HepG2 (cell line): Measurements from ENCODE around the gene VAMP2. TPM values are rescaled to one million over a fixed set of nuclear protein-coding genes. Genes with fewer than 3 reads are reported as not detected.

Source experiments
- ATF7 ChIP-seq, 2 experiments: fragments of 450-650 bp in 1 of 2; sonication (generic) in 1 of 2; formaldehyde crosslinking in 1 of 2; IDR thresholded peaks; 2 replicates each; pipeline versions ENCODE4 v1.4.0 to v1.6.1; 2016 to 2020; ENCODE audit warnings: antibody characterized with exemption in 1 of 2, mild to moderate bottlenecking in 1 of 2, missing genetic modification reagents in 1 of 2
- CBX1 ChIP-seq: IDR thresholded peaks from one replicate; pipeline ENCODE4 v1.6.1; 2016; ENCODE audit warnings: antibody characterized with exemption, low read depth
- CHD2 ChIP-seq: IDR thresholded peaks from 2 replicates; pipeline ENCODE4 v1.6.1; 2011; ENCODE audit warnings: low read depth, low read length, improper control_type of control experiment
- GPN1 ChIP-seq: sonication (generic); formaldehyde crosslinking; IDR thresholded peaks from 2 replicates; pipeline ENCODE4 v1.5.1; 2020; ENCODE audit warnings: missing genetic modification reagents, borderline replicate concordance
- NFKBIZ ChIP-seq: IDR thresholded peaks from 2 replicates; pipeline ENCODE4 v1.6.1; 2018; ENCODE audit warnings: missing genetic modification reagents, missing compliant biosample characterization
- NFRKB ChIP-seq: fragments of 450-650 bp; IDR thresholded peaks from 2 replicates; pipeline ENCODE4 v1.6.1; 2017
- PHB2 ChIP-seq: fragments of 450-650 bp; IDR thresholded peaks from 2 replicates; pipeline ENCODE4 v1.6.1; 2018; ENCODE audit not compliant: partially characterized antibody
- POLR2A ChIP-seq, 2 experiments: IDR thresholded peaks; 2 replicates each; pipeline ENCODE4 v1.6.1; 2011; ENCODE audit warnings: low read depth in 2 of 2, low read length in 2 of 2, mild to moderate bottlenecking in 1 of 2, moderate library complexity in 1 of 2; ENCODE audit not compliant: insufficient read depth in 1 of 2
- RFXAP ChIP-seq: sonication (generic); formaldehyde crosslinking; IDR thresholded peaks from 2 replicates; pipeline ENCODE4 v1.4.0; 2020; ENCODE audit warnings: missing genetic modification reagents, borderline replicate concordance
- SALL2 ChIP-seq: sonication (generic); formaldehyde crosslinking; IDR thresholded peaks from 2 replicates; pipeline ENCODE4 v1.8.1; 2023; ENCODE audit warnings: mild to moderate bottlenecking, missing genetic modification reagents, inconsistent platforms
- SOX6 ChIP-seq, 2 experiments: fragments of 450-650 bp in 1 of 2; sonication (generic) in 1 of 2; formaldehyde crosslinking in 1 of 2; IDR thresholded peaks; 2 replicates each; pipeline versions ENCODE4 v1.4.0 to v1.6.1; 2017 to 2020; ENCODE audit warnings: antibody characterized with exemption in 1 of 2, mild to moderate bottlenecking in 1 of 2, missing genetic modification reagents in 1 of 2
- SP140L ChIP-seq: sonication (generic); formaldehyde crosslinking; IDR thresholded peaks from 2 replicates; pipeline ENCODE4 v1.4.0; 2020; ENCODE audit warnings: missing genetic modification reagents, borderline replicate concordance
- SP2 ChIP-seq: sonication (generic); formaldehyde crosslinking; IDR thresholded peaks from 2 replicates; pipeline ENCODE4 v1.5.1; 2020; ENCODE audit warnings: mild to moderate bottlenecking, missing genetic modification reagents
- STAT5B ChIP-seq: sonication (generic); formaldehyde crosslinking; IDR thresholded peaks from 2 replicates; pipeline ENCODE4 v1.4.0; 2020; ENCODE audit warnings: missing genetic modification reagents
- ZBTB21 ChIP-seq: sonication (generic); formaldehyde crosslinking; IDR thresholded peaks from 2 replicates; pipeline ENCODE4 v1.4.0; 2020; ENCODE audit warnings: missing genetic modification reagents
- ZBTB38 ChIP-seq: sonication (generic); formaldehyde crosslinking; IDR thresholded peaks from 2 replicates; pipeline ENCODE4 v1.5.1; 2020; ENCODE audit warnings: mild to moderate bottlenecking, missing genetic modification reagents
- ZNF10 ChIP-seq: sonication (generic); formaldehyde crosslinking; IDR thresholded peaks from 2 replicates; pipeline ENCODE4 v1.4.0; 2020; ENCODE audit warnings: mild to moderate bottlenecking, low read depth, missing genetic modification reagents, borderline replicate concordance
- ZNF234 ChIP-seq: sonication (generic); formaldehyde crosslinking; conservative IDR thresholded peaks from 2 replicates; pipeline ENCODE4 v1.5.1; 2020; ENCODE audit warnings: mild to moderate bottlenecking, missing genetic modification reagents
- ZNF432 ChIP-seq: sonication (generic); formaldehyde crosslinking; IDR thresholded peaks from 2 replicates; pipeline ENCODE4 v1.5.0; 2020; ENCODE audit warnings: missing genetic modification reagents, mild to moderate bottlenecking, borderline replicate concordance
- ZNF605 ChIP-seq: sonication (generic); formaldehyde crosslinking; IDR thresholded peaks from 2 replicates; pipeline ENCODE4 v1.8.0; 2022; ENCODE audit warnings: mild to moderate bottlenecking, missing genetic modification reagents
- ZNF737 ChIP-seq: sonication (generic); formaldehyde crosslinking; IDR thresholded peaks from 2 replicates; pipeline ENCODE4 v1.5.0; 2020; ENCODE audit warnings: missing genetic modification reagents, mild to moderate bottlenecking, borderline replicate concordance
- ZSCAN25 ChIP-seq: sonication (generic); formaldehyde crosslinking; IDR thresholded peaks from 2 replicates; pipeline ENCODE4 v1.8.0; 2022; ENCODE audit warnings: mild to moderate bottlenecking, missing genetic modification reagents
- polyA plus RNA-seq, 8 experiments: library from polyadenylated mRNA; depleted of rRNA in 3 of 8; stranded (reverse) in 7 of 8; unstranded in 1 of 8; fragments of >200 nt; fragmentation: Illumina TruSeq in 4 of 8; extraction: Trizol in 4 of 8; gene quantifications; 2 replicates each; pipeline versions ENCODE4 v1.2.1 to v1.2.3, GENCODE V29; 2011 to 2016; ENCODE audit warnings: low read depth in 4 of 8, missing spikeins in 1 of 8, mixed read lengths in 1 of 8; ENCODE audit not compliant: insufficient read depth in 1 of 8
- total RNA-seq, 5 experiments: library from RNA; depleted of rRNA; stranded (reverse); fragments of >200 nt; fragmentation: Illumina TruSeq; extraction: Trizol; gene quantifications; 2 replicates each; pipeline ENCODE4 v1.2.3, GENCODE V29; 2016; ENCODE audit warnings: low read depth in 1 of 5
- TF ChIP-seq, protein P1 (sequence below): sonication (generic); formaldehyde crosslinking; IDR thresholded peaks from 2 replicates; pipeline ENCODE4 v1.4.0; 2020; ENCODE audit warnings: missing genetic modification reagents, borderline replicate concordance
- TF ChIP-seq, protein P2 (sequence below): sonication (generic); formaldehyde crosslinking; IDR thresholded peaks from 2 replicates; pipeline ENCODE4 v1.5.1; 2020; ENCODE audit warnings: missing genetic modification reagents, mild to moderate bottlenecking, borderline replicate concordance

Gene VAMP2
- total and polyA plus RNA-seq, 2 of the 13 experiments (the other 11 are each of a cell fraction or from before 2014, with no cell fraction given): 3.9 to 17.2 TPM

DNA sequence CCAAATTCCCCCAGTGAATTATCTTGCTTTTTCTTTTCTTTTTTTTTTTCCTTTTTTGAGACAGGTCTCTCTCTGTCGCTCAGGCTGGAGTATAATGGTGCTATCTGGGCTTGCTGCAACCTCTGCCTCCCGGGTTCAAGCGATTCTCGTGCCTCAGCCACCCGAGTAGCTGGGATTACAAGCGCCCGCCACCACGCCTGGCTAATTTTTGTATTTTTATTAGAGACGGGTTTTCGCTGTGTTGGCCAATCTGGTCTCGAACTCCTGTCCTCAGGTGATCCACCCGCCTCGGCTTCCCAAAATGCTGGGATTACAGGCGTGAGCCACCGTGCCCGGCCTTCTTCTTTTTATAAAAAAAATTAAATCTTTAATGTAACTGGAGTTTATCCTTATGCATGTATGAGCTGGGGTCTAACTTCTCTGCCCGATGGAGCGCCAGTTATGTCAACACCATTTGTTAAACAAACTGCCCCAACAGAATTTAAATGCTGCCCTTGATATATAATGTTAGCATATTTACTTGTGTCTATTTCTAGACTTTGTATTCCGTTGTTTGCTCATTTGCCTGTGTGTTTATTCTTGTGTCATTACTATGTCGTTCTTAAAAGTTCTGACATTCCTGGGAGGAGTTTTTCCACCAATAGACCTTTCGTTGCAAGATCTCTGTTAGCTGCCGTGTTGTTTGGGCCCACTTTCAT is 48.2 kb upstream of the VAMP2 start (continued):
- TF ChIP-seq, protein P1, sequence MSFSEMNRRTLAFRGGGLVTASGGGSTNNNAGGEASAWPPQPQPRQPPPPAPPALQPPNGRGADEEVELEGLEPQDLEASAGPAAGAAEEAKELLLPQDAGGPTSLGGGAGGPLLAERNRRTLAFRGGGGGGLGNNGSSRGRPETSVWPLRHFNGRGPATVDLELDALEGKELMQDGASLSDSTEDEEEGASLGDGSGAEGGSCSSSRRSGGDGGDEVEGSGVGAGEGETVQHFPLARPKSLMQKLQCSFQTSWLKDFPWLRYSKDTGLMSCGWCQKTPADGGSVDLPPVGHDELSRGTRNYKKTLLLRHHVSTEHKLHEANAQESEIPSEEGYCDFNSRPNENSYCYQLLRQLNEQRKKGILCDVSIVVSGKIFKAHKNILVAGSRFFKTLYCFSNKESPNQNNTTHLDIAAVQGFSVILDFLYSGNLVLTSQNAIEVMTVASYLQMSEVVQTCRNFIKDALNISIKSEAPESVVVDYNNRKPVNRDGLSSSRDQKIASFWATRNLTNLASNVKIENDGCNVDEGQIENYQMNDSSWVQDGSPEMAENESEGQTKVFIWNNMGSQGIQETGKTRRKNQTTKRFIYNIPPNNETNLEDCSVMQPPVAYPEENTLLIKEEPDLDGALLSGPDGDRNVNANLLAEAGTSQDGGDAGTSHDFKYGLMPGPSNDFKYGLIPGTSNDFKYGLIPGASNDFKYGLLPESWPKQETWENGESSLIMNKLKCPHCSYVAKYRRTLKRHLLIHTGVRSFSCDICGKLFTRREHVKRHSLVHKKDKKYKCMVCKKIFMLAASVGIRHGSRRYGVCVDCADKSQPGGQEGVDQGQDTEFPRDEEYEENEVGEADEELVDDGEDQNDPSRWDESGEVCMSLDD (CRISPR knock-in tag): no peak
- TF ChIP-seq, protein P2, sequence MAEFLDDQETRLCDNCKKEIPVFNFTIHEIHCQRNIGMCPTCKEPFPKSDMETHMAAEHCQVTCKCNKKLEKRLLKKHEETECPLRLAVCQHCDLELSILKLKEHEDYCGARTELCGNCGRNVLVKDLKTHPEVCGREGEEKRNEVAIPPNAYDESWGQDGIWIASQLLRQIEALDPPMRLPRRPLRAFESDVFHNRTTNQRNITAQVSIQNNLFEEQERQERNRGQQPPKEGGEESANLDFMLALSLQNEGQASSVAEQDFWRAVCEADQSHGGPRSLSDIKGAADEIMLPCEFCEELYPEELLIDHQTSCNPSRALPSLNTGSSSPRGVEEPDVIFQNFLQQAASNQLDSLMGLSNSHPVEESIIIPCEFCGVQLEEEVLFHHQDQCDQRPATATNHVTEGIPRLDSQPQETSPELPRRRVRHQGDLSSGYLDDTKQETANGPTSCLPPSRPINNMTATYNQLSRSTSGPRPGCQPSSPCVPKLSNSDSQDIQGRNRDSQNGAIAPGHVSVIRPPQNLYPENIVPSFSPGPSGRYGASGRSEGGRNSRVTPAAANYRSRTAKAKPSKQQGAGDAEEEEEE (CRISPR knock-in tag): no peak
- TF ChIP-seq CHD2 (no peak), GPN1 (CRISPR knock-in tag) (no peak), SP140L (CRISPR knock-in tag) (no peak), SALL2 (CRISPR knock-in tag) (no peak), ZNF432 (CRISPR knock-in tag) (no peak), NFKBIZ (no peak), NFRKB (no peak), SOX6 (IDR thresholded peaks at IDR 0.05) (no peak), SOX6 (CRISPR knock-in tag; IDR thresholded peaks at IDR 0.05) (peak; percentile 57; the same call in 1 of the 2 replicates), ATF7 (IDR thresholded peaks at IDR 0.05) (peak; percentile 65), ATF7 (CRISPR knock-in tag; IDR thresholded peaks at IDR 0.05) (no peak), POLR2A (IDR thresholded peaks at IDR 0.05; ENCODE audit: insufficient read depth in 1 of 2, low read depth in 2 of 2, low read length in 2 of 2) (peak in 1 of 2 experiments; percentile 41; a peak in 1 of 4 replicates), ZNF737 (no peak), ZNF234 (CRISPR knock-in tag) (no peak), ZBTB21 (no peak), PHB2 (no peak), SP2 (CRISPR knock-in tag) (no peak), RFXAP (CRISPR knock-in tag) (no peak), ZBTB38 (CRISPR knock-in tag) (no peak), ZSCAN25 (no peak), STAT5B (CRISPR knock-in tag) (no peak), CBX1 (no peak), ZNF10 (CRISPR knock-in tag) (no peak), ZNF605 (CRISPR knock-in tag) (no peak)
